SKM-1 treated with dmso at 0.1 percent for 144 hours (cell line): ENCODE measurements around the gene CECR2.
A peak's percentile ranks its signal among the peaks of the same experiment; 100 is the strongest.

ENCODE experiments used
- DNase-seq: peaks from one replicate; lab custom pipeline; 2025; ENCODE audit not compliant: unreplicated experiment; lab: John Stamatoyannopoulos, UW

Gene CECR2

DNA sequence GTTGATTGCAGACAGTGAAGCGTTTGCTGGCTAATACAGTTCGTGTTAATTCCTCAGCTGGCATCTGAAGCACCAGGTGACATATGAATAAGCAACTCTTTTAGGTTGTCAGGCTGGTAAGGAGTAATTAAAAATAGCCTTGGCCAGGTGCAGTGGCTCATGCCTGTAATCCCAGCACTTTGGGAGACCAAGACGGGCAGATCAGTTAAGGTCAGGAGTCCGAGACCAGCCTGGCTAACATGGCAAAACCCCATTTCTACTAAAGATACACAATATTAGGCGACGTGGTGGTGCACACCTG, 74.9 kb downstream of the CECR2 start:
- no peak for DNase-seq

DNA sequence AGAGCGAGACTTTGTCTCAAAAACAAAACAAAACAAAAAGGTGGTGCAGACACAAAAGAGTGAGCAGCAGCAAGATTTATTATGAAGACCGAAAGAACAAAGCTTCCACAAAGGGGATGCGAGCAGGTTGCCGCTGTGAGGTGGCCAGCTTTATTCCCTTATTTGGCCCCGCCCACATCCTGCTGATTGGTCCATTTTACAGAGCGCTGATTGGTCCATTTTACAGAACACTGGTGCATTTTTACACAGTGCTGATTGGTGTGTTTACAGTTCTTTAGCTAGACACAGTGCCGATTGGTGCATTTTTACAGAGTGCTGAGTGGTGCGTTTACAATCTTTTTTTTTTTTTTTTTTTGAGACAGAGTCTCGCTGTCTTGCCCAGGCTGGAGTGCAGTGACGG, 77.4 kb downstream of the CECR2 start:
- no peak for DNase-seq

DNA sequence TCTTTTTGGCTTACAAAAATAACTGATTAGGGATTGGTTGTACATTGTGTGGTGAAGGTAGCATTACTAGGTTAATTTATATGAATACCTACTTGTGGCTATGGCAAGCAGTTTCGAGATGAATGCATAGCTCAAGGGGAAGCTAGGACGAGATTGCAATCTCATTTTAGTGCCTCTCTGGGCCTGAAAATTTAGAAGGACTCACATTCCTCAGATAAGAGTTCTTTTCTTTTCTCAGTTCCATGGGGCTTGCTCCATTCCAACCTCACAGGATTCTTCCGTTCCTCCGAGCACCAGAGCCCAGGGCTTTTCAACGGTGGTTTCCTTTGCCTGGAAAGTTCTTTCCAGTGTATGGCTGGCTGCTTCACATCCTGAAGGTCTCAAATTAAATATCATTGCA, 82.1 kb downstream of the CECR2 start:
- no peak for DNase-seq

DNA sequence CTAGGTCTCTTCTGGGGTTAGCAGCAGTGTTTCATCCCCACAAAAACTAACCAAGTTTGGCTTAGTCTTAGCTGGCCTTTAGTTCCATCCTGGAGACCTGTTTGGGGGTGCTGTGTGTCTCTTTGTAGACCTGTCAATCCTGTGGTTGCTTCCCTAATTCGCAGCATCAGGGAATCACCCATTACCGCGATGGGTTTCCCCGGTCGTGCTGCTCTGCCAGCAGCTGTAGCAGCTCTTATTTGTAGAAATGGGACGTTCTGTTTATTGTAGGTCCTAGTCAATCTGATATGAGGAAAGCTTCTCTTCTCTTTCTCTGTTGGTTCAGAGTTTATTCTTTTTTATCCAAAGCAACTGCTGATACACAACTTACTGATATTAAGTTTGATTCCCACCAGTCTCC, 91.6 kb downstream of the CECR2 start:
- DNase-seq, result no peak

DNA sequence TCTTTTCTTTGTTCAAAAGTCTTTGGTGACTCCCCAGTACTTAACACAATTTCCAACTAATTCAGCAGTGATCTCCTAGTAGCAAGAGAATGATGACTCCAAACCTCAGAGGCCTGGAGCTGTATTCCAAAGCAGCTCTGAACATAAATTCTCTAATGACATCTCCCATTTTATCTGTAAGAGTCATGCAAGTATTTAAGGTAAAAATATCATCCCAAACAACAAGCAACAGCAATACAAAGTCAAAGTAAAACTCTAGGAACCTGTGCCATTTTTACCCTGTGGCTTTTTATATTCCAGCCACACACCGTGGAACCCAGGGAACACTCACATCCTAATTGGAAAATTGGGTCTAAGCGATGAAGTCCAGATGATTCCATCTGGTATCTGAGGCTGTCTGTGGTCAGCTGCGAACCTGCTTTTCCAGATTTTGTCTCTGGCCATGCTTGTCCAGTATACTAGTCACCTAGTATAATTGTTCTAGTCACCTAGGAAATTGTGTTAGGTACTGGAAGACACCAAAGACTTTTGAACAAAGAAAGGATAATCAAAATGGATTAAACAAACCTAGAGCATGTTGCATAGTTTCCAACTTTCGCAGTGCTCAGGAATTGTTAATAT, 101.7 kb downstream of the CECR2 start:
- DNase-seq, result no peak

DNA sequence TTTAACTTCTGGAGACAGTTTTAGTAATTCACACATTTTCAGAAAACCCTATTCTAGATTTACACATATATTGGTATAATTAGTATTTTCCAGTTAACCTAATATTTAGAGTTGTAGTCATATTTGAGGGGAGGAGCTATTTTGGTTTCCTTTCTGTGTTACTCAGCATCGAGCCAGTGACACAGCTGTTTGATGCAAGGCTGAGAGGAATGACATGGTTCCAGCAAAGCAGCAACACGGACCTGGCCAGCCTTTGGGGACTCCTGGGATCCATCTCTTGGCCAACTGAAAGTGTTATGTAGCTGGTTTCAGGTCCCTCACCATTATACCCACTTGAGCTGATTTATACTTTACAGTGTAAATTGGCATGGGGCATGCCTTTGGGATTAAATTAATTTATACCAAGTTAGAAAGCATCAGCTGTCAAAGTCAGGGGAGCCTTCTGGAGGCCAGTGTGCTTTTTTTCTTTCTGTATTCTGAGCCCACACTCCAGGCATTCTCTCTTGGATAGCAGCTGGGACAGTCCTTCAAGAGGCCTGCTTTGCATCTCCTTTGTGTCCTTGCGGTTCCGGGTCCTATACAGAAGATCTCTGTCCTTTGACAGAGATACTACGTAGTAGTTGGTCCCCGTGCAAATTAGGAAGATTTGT, 102.8 kb downstream of the CECR2 start:
- DNase-seq, result no peak

DNA sequence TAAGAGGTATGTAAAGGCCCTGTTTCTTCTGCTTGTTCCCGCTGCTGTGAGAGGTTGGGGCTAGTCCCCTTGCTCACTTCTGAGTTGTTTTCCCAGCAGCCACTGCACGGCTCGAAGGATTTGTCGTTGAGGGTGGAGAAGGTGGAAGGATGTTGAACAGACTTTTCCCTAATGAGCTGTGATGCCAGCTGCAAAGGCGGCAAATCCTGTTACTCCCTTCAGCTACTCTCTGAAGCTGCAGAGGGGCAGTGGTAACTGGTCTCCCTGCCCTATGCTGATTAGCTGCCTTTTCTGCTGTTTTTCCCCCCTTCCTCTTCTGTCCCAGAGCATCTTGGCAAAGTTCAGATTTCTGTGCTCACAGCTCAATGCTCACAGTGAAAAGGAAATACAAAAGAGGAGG, 103.7 kb downstream of the CECR2 start:
- no peak for DNase-seq

DNA sequence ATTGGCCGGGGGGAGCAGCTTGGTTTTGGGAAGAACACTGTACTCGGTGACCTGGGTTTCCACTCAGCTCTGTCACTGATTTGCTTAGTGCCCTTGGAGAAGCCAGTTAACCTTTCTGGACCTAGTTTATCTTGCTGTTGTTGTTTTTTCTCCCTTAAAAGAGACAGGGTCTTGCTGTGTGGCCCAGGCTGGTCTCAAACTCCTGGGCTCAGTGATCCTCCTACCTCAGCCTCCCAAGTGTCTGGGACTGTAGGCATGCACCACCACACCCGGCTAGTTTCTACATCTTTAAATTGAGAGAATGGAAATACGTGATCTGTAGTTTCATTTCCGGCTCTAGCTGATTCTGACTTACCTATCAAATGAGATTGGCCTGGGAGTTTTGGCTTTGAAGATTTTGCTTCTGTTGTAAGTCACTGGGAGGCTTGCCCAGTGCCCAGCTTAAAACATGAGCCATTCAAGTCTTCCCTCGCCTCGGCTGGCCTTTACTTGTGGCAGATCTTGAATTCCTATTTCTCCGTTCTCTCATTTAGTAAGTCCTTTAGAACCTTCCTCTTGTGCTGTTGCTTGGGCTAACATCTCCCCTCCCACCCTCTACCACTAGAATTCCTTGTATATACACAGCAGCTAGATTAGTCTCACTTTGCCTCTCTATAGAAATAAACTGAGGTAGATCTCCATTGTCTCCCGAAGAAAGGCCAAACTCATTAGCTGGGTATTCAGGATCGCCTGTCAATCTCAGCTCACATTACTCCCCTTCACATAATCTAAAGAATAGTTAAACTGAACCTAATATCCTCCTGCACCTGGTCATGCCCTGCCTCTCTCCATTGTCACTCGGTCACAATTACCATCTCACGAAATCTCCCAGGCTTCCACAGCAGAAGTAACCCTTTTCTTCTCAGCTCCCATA, 106.3 kb downstream of the CECR2 start:
- DNase-seq, result no peak

DNA sequence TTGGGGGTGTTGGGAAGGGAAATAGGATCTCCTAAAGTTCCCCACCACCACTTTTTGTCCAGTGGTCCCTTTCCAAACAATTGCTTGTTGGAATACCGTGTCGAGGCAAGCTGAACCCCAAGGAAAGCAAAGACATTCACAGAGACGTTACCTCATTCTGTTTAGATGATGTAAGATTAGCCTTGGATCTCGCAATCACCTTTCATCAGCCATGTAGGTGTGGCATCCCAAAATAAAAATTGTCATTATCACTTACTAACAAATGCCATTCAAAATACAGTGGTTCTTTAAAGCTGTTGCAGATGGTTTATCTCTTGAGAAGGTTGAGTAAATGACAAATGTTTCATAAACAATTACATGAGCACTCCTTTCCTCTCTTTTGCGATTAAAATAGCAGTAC, 107.6 kb downstream of the CECR2 start:
- peak; percentile 55 for DNase-seq

DNA sequence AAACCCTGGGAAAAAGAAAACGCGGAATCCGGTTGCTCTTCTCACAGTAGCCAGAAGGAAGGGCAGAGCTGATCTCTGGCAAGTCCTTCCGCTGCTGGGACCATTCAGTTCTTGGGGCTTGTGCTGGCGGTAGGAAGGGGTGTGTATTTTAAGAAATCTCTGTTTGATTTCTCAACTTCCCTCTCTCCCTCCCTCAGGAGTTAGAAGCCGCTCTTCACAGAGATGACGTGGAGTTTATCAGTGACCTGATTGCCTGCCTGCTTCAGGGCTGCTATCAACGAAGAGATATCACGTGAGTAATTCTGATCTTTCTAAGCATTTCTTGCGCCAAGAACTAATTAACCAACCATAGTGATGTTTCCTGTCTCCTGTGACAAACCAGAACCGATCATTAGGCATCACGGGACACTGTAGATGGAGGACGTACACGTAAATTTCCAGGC, 108.2 kb downstream of the CECR2 start:
- DNase-seq, result peak; percentile 97

DNA sequence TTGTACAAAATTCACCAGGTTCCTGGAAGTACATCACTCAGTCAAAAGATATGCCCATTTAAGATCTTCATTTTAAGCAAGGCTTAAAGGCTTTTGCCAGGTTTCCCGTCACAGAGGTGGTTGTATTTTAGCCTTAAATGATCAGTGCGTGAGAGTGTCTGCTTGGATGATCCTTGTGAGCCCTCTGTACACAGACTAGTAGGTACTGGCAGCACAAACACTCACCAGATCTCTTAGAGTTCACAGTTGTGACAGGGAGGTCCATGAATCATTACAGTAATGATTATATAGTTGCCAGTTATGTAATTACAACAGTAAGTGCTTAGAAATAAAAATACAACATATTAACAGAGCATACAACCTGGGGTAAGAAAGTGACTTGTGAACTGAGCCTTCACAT, 109.9 kb downstream of the CECR2 start:
- no peak for DNase-seq

DNA sequence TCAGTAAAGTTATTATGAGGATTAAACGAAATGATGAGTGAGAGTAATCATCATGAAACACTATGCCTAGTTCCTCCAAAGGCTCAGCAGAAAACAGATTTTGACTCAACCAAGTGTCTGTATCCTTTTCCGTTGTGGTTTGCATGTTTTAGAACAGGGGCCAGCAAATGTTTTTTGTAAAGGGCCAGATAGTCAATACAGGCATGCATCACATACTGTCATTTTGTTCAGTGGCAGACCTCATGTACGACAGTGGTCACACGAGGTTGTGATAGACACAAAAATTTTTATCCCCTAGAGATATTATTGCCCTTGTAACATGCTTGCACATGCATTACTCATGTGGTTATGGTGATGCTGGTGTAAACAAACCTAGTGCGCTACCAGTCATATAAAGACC, 112.2 kb downstream of the CECR2 start:
- no peak for DNase-seq

DNA sequence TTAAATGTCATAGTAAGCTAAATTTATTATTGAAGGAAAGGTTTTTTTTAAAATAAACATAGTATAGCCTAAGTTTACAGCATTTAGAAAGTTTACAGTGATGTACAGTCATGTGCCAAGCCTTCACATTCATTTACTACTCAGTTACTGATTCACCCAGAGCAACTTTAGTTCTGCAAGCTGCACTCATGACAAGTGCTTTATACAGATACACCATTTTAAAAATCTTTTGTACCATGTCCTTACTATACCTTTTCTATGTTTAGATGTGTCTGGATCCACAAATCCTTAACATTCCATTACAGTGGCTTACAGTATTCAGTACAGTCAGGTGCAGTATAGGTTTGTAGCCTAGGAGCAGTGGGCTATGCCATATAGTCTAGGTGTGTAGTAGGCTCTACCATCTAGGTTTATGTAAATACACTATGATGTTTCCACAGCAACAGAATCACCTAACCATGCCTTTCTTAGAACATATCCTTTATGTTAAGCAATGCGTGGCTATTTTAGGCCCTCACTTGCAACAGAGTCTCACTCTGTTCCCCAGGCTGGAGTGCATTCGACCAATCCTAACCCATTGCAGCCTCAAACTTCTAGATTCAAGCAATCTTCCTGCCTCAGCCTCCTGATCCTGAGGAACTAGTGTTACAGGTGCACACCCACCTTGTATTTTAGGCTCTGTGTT, 114.6 kb downstream of the CECR2 start:
- DNase-seq, result peak; percentile 94

DNA sequence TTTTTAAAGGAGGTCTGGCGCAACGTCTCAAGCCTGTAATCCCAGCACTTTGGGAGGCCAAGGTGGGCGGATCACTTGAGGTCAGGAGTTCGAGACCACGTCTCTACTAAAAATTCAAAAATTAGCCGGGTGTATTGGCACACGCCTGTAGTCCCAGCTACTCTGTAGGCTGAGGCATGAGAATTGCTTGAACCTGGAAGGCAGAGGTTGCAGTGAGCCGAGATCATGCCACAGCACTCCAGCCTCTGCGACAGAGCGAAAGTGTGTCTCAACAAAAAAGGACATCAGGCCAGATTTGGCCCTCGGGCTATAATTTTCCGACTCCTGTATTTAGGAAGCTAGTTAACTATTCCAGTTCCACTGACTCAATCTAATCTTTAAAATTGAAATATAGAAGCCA, 115.3 kb downstream of the CECR2 start:
- DNase-seq, result no peak

DNA sequence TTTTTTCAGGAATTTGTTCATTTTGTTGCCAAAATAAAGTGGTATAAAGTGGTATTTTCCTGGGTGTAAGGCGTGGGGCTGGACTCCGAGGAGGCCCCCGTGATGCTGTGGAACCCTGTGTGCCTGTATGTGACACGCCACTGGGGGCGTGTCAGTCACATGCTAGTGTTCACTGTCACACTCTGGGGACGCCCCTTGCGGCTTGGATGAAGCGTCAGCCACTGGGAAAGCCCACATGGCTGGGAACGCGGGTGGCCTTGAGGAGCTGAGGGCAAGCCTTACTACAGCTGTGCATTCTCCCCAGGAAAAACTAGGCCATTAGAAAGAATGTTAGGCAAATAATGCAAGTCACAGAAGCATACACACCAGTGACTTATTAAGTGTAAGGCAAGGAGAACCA, 117.1 kb downstream of the CECR2 start:
- no peak for DNase-seq

DNA sequence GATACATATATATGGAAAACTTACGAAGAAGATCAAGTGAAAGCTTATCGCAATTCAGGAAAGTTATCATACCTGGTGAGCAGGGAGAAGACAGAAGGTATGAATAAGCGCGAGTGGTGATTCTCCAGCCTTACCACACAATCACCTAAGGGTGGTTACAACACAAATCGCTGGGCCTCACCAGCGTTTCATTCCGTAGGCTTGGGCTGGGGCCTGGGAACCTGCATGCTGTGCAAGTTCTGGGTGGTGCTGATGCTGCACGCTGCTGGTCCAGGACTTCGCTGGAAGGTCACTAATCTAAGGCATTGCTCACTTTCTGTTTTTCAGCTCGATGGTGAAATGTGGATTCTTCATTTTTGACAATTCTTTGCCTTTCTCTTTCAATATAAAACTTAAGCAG, 117.5 kb downstream of the CECR2 start:
- DNase-seq, result no peak

DNA sequence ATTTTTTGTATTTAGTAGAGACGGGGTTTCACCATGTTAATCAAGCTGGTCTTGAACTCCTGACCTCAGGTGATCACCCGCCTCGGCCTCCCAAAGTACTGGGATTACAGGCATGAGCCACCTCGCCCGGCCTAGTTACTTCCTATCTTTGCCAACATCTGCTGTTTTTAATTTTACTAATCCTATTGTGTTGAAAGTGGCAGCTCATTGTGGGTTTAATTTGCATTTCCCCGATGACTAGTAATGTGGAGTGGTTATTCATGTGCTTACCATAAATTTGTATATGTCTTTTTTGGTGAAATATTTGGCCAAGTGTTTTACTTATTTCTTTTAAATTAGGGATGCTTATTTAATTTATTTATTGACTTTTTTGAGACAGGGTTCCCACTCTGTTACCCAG, 119.8 kb downstream of the CECR2 start:
- DNase-seq, result no peak

DNA sequence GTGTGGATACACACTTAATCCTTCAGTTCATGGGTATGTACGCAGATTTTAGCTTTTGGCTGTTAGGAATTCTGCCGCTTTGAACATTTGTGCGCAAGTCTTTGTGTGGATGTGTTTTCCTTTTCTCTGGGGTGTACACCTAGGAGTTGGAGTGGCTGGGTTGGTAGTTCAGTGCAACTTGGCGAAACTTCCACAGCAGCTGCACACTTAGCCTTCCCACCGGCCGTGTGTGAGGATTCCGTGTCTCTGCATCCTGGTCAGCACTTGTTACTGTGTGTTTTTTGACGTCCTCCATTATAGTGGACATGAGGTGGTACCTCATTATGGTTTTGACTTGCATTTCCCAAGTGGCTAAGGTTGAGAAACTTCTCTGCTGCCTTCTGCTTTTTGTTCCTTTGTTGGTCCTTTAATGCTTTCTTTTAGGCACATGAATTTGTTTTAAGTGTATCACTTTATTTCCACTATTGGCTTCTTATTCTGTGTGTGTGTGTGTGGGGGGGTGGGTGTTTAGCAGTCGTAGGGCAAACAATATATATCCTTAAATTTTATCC, 121.9 kb downstream of the CECR2 start:
- DNase-seq, result peak; percentile 16

DNA sequence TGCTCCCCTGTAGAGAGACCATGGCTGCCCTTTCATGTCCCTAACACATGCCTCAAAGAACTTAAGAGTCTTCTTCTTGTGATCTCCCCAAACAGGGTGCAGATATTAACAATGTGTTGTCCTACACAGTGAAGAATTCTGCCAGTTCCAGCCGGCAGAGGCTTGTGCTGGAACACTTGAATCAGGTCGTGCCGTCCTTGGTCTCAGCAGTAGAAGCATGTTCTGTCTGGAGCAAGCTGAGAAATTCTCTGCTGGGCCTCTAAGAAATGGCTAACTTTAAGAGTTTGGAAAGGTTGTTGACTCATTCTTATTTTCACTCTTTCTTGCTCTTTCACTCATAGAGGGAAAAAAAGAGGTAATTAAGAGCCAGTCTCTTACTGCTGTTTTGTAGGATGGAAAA, 123.0 kb downstream of the CECR2 start:
- DNase-seq, result no peak

DNA sequence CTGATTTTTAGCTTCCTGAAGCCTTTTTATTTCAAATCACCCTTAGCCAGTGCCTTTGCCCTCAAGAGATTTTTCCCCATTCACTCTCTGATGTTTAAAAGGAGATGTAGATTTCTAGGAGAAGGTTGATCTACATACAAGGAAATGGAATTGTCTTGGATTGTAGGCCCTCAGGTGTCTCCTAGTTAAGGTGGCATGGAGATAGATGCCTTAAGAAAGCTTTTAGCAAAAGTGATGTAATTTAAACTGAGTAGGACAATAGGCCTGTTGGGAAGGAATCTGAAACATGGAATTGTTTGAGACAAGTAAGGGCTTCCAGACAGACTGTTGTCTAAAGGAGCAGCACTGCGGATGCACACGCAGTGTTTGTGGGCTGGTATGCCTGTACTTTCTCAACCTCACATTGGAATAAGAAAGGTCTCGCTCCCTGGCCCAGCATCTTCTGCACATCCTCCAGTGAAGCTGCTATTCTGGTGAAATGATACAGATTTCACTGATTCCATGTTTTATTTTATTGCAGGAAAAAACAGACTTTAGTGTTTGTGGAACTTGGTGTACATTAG, 124.2 kb downstream of the CECR2 start:
- DNase-seq, result no peak

DNA sequence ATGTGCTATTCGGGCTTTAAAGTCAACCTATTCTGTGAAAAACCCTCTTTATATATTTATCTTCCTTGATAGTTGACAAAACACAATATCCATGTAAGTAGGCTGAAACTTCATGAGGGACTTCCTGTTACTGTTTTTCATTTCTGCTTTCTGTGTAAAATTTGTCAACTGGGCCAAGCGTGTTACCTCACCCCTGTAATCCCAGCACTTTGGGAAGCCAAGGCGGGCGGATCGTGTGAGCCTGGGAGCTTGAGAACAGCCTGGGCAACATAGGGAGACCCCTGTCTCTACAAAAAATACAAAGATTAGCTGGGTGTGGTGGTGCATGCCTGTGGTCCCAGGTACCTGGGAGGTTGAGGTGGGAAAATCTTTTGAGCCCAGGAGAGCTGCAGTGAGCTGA, 127.6 kb downstream of the CECR2 start:
- peak; percentile 26 for DNase-seq
